Psoas muscle (tissue), 8 donors: ENCODE measurements around the gene ASPRV1. TPM values are rescaled to one million over a fixed set of nuclear protein-coding genes. Genes with fewer than 3 reads are reported as not detected.

Experiments used
- ATAC-seq, 4 donors: fragments of 200-7000 bp; cut with Tn5 transposase; one replicate each; pipeline ENCODE4 v1.9.1; 2020; ENCODE audit warnings: moderate library complexity in 3 of 4, mild to moderate bottlenecking in 2 of 4
- DNase-seq, 2 donors: peaks; one replicate each; pipeline ENCODE4 v3.0.0-alpha.2; 2020
- H3K27ac ChIP-seq: fragments of 200-600 bp; one replicate; pipeline ENCODE4 v1.8.0; 2022
- H3K27me3 ChIP-seq, 3 donors: fragments of 200-600 bp in 1 of 3; one replicate each; pipeline versions ENCODE4 v1.6.1 to v1.8.0; 2013 to 2022; ENCODE audit warnings: low read length in 2 of 3, mild to moderate bottlenecking in 2 of 3, moderate library complexity in 1 of 3; ENCODE audit not compliant: insufficient read depth in 3 of 3
- H3K36me3 ChIP-seq, 2 donors: fragments of 200-600 bp in 1 of 2; one replicate each; pipeline versions ENCODE4 v1.6.1 to v1.8.0; 2013 to 2022; ENCODE audit warnings: low read depth in 1 of 2, mild to moderate bottlenecking in 1 of 2, moderate library complexity in 1 of 2; ENCODE audit not compliant: insufficient read depth in 1 of 2
- H3K4me1 ChIP-seq: fragments of 200-600 bp; one replicate; pipeline ENCODE4 v1.8.0; 2022
- H3K4me3 ChIP-seq: fragments of 200-600 bp; one replicate; pipeline ENCODE4 v1.8.0; 2022; ENCODE audit warnings: mild to moderate bottlenecking
- H3K9me3 ChIP-seq: fragments of 200-600 bp; one replicate; pipeline ENCODE4 v1.8.0; 2022
- CTCF ChIP-seq: fragments of 200-600 bp; IDR thresholded peaks from one replicate; pipeline ENCODE4 v1.8.0; 2022; ENCODE audit warnings: antibody characterized with exemption
- WGBS, 3 donors: extraction: QIAGEN DNeasy Blood & Tissue Kit; methylation state at CpG; one replicate each; pipeline versions ENCODE4 v1.1.6 to v1.1.7; 2013; 5-methylcytosine and 5-hydroxymethylcytosine counted together
- intact Hi-C, 2 donors: fragments of 100-400 bp; cut with DNase I; formaldehyde crosslinking; loops; one replicate each; pipeline versions ENCODE4 v1.11.0 to v1.14.2; 2022
- polyA plus RNA-seq, 3 donors: library from polyadenylated mRNA; stranded (reverse); fragments of 200-250 nt; gene quantifications; one replicate each; pipeline ENCODE4 v1.2.3, GENCODE V29; 2013
- total RNA-seq, 4 donors: library from RNA; stranded (reverse); fragmentation: NEBNext Ultra II Directional in 2 of 4; extraction: Animal tissue kit (Norgen Biotek cat#: 25700) in 2 of 4; gene quantifications; one replicate each; pipeline versions ENCODE4 v1.2.1 to v1.2.4, GENCODE V29; 2021 to 2023
- donor health status: healthy with polysubstance abuse.
- donor health status: DM: no; HTN: no; CAD: no; lungs with moderate emphysema.
- donor health status: Bipolar disorder and iron deficiency.
- donor health status: healthy.
- donor health status: DM: yes; HTN: yes; CAD: no.
- donor health status: DM: no; HTN: no; CAD: no.
- donor health status: DM: no; HTN: no; CAD: no.
- donor health status: DM: yes; HTN: yes; CAD: no.

The ASPRV1 gene
- total and polyA plus RNA-seq, 7 donors = 0.20 to 1.8 (median 1.0) TPM

GRCh38 chr2:69983392-69983966 is 22.0 kb upstream of the ASPRV1 start:
- intact Hi-C loops = no loop called here
- Histone ChIP-seq H3K27me3 (no peaks in the 10 kb centered on the region), H3K4me1 (no peaks in the 10 kb centered on the region), H3K9me3 (no peaks in the 10 kb centered on the region), H3K27ac (no peak overlapping the region), H3K36me3 (no peaks in the 10 kb centered on the region), H3K4me3 (no peak overlapping the region)
- no peak for TF ChIP-seq CTCF
- ATAC-seq (no peak), DNase-seq (no peak)
- 86 to 94% (median 91%) methylated on average over 3 of the region's 3 CpGs for WGBS, 3 donors

- H3K36me3 ChIP-seq = no peaks in the 10 kb centered on the region
- DNase-seq (no peak), ATAC-seq (no peak)
- H3K4me3 ChIP-seq = no peak overlapping the region
- intact Hi-C loops = no loop called here
- no peaks in the 10 kb centered on the region for H3K9me3 ChIP-seq
- H3K27ac ChIP-seq = no peak overlapping the region
- no peak for TF ChIP-seq CTCF
- H3K4me1 ChIP-seq = no peaks in the 10 kb centered on the region
- H3K27me3 ChIP-seq = no peaks in the 10 kb centered on the region
- WGBS, 3 donors = 84 to 86% (median 85%) methylated on average over 8 of the region's 8 CpGs
These were observed 18.7 kb upstream of the ASPRV1 start for GRCh38 chr2:69979902-69980807.

GRCh38 chr2:69977906-69978482 is 16.6 kb upstream of the ASPRV1 start:
- H3K9me3 ChIP-seq = no peaks in the 10 kb centered on the region
- TF ChIP-seq CTCF = no peak
- DNase-seq (peak in 1 of 2 donors; percentile 6), ATAC-seq (no peak)
- 61 to 76% (median 76%) methylated on average over 4 of the region's 4 CpGs for WGBS, 3 donors
- H3K36me3 ChIP-seq = no peaks in the 10 kb centered on the region
- H3K4me3 ChIP-seq = no peak overlapping the region
- intact Hi-C loops = no loop called here
- no peak overlapping the region for H3K27ac ChIP-seq
- no peaks in the 10 kb centered on the region for H3K27me3 ChIP-seq
- H3K4me1 ChIP-seq = no peaks in the 10 kb centered on the region

GRCh38 chr2:69977186-69977585 is 15.8 kb upstream of the ASPRV1 start:
- H3K36me3 ChIP-seq = no peaks in the 10 kb centered on the region
- no peaks in the 10 kb centered on the region for H3K27me3 ChIP-seq
- H3K27ac ChIP-seq = no peak overlapping the region
- no peak overlapping the region for H3K4me3 ChIP-seq
- DNase-seq (peak in 1 of 2 donors; percentile 19), ATAC-seq (no peak)
- intact Hi-C loops = no loop called here
- TF ChIP-seq CTCF = no peak
- no peaks in the 10 kb centered on the region for H3K9me3 ChIP-seq
- WGBS, 3 donors = 91 to 92% (median 91%) methylated on average over 8 of the region's 8 CpGs
- no peaks in the 10 kb centered on the region for H3K4me1 ChIP-seq
